HuH-7.5 (cell line): Measurements from ENCODE around the gene GKN1.

Experiments used
- DNase-seq: peaks from one replicate; pipeline ENCODE4 v3.0.0; 2011; ENCODE audit warnings: low spot score

The GKN1 gene

DNA sequence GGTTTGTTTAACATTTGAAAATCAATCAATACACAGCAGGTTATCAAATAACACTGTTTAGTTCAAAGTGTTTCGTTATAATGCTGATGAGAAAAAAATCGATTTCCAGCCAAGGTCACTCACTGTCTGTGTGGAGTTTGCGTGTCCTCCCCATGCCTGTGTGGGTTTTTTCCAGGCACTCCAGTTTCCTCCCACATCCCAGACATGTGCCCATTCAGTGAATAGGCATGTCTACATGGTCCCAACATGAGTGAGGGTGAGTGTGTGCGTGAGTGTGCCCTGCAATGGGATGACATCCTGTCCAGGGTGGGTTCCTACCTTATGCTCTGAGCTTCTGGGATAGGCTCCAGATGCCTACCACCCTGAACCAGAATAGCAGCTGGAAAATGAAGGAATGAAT, 13.1 kb upstream of the GKN1 start:
- DNase-seq = no peak

DNA sequence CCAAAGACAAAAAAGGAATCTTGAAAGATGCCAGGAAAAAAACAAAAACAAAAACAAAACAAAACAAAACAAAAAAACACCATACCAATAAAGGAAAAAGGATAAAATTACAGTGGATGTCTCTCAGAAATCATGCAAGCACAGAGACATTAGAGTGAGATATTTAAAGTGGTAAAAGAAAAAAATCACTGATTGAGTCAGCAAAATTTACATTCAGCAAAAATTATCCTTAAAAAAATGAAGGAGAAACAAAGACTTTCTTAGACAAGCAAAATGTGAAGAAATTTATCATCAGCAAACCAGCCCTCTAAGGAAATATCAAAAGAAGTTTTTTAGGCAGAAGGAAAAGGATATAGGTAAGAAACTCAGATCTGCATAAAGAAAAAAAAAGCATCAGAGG, 10.2 kb upstream of the GKN1 start:
- DNase-seq = no peak

DNA sequence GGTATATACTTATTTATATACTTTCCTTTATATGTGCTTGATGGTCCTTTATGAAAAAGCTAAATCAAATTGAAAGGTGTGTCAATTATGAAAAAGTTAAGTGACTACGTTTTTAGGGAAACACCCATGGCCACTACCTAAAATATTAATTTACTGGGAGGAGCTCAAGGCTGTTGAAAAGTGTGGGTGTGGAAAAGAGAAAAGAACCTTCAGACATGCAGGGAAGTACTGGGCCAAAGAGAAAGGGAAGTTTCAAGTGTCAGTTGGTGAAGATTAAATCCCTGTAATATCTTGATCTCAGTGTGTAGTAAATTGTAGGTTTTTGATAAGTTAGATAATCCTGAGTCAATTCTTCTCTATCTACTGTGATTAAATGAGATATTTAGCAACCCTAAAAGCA, 6.2 kb upstream of the GKN1 start:
- no peak for DNase-seq

DNA sequence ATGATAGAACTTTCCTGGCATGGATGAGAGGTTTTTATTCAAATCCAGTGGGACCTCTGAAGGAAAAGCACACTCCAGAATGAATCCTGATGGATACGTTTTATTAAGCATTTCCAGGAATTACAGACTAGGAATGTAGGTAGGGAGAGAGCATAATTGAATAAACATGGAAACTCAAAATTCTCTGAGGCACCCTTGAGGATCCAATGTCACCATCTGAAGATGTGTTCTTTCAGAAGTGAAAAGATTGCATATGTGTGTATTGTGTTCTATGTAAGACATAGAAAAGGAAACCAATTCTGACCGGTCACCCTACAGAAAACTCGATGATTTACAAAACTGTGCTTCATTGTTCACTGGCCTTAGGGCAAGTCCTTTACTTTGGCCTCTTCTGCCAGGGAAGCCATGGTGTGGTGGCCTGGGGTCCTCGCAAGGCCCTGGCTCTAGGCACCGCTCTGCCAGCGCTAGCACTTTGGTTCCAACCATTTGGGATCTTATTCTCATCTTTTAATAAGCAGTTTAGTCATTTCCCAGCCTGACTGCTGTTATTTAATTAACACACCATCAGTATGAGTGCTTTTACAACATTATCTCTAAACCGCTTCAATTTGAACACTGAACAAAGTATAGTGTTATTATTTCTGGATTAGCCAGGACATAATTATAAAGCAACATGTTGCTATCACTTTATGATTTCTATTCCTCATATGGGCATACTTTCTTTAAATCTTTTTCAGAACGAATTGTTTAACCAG, 4.5 kb upstream of the GKN1 start:
- no peak for DNase-seq

DNA sequence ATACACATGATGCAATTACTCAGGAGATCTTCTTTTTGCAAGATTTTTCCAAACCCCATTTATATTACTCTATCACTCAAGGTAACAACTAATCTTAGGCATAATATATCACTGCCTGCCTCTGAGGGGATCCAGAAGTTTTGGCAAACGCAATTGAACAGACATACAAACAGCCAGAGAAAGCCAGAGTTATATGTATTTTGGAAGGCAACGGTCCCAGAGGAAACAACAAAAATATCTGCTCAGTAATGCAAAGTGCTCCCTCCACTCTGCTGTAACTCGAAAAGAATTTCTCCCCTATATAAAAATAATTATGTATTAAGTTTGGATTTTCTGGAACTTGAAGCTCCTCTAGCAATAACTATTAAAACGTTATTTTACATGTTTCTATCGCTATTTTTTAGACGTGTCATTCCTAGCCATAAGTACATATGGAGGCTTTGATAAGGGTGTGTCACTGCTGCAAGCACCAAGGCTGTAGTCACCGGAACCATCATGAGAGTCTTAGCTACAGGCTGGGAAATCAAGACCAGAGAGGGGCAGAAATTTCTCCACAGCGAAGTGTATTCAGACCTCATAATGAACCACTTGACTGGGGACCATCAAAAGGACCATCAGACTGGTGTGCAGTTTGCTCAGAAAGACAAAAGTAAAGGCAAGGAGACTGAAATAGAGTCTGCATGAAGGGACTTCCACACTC, 3.7 kb upstream of the GKN1 start:
- no peak for DNase-seq

DNA sequence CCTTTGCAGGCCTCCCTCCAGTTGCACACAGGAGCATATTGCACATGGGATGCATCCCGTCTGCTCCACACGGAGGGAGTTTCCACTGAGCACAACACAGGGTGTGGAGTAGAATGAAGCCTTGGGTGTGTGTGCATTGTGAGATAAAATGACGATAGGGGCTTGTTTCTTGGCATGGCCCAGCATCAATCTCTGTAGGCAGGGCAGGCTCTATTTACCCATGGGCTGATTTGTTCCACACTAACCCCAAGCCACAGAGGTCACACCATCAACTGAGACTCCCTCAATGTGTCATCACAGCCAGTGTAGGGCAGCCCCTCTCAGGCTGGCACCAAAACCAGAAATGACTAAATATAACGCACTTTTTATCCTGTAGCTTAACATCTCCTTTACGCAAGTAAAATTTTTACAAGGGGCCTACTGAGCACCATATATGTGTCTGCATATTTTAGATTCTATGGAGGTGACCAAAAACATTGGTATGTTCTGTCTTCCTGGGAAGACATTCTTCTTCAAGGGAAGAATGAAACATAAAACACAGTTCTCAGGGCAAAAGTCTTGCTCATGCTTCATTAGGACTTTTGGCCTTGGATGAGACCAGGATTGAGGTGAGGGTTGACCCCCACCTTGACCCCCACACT, 2.7 kb upstream of the GKN1 start:
- no peak for DNase-seq

DNA sequence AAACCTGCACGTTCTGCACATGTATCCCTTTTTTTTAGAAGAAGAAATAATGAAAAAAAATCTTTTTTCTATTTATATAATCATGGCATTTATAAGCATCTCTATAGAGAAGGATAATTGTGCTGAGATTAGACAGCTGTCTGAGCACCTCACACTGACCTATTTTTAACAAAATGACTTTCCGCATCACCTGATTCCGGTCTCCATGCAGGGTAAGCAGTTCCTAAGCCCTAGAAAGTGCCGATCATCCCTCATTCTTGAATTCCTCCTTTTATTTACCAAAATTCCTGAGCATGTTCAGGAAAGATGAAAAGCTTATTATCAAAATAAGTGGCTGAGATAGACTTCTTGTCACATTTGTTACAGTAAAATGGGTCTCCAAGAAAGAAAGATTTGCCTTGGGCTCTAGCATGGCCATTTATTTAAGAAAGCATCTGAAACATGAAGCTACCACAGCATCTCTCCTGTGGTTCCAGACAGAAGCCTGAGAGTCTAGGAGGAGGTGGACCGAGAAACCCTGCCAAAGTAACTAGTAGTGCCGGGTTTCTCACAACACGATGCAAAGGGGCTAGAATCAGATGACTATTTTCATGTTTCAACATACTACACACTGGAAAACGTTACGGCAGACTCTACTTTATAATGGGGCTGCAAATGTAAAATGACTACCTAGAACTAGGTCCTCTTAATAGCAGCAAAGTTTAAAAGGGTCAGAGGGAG, 670 bp downstream of the GKN1 start:
- DNase-seq = no peak

DNA sequence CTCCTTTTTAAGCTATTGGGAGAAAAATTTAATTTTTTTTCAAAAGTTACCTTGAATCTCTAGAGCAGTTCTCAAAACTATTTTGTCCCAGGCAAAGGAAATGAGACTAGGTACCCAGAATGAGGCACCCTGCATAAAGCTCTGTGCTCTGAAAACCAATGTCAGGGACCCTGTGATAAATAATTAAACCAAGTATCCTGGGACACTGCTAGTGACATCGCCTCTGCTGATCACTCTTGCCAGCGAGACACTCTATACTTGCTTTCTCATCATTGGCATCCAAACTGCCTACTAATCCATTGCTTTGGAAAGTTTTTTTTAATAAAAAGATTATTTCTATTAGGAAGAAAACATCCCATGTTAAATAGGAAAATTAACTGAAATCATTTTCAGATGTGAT, 1.4 kb downstream of the GKN1 start:
- no peak for DNase-seq

DNA sequence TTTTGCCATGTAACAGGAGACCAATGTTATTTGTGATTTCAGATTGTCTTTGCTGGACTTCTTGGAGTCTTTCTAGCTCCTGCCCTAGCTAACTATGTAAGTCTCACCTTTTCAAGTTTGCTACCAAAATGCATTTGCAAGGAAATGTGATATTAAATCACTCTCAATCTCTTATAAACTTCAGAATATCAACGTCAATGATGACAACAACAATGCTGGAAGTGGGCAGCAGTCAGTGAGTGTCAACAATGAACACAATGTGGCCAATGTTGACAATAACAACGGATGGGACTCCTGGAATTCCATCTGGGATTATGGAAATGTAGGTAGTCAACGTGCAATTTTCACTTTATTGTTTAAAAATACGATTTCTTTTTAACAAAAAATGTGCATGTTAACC, 3.0 kb downstream of the GKN1 start:
- DNase-seq = no peak

DNA sequence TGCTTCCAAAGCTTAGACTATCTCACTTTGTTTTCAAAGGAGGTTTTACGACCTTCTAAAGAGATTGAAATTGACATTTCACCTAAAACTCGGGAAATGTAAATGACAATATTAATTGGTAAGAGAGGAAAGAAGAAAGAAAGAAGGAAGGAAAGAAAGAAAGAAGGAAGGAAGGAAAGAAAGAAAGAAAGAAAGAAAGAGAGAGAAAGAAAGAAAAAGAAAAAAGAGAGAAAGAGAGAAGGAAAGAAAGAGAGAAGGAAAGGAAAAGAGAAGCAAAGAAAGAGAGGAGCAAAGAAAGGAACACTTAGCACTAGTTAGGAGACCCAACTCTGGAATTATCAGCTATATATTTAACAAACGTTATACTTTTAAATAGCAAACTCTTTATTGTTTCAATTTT, 3.7 kb downstream of the GKN1 start:
- no peak for DNase-seq

DNA sequence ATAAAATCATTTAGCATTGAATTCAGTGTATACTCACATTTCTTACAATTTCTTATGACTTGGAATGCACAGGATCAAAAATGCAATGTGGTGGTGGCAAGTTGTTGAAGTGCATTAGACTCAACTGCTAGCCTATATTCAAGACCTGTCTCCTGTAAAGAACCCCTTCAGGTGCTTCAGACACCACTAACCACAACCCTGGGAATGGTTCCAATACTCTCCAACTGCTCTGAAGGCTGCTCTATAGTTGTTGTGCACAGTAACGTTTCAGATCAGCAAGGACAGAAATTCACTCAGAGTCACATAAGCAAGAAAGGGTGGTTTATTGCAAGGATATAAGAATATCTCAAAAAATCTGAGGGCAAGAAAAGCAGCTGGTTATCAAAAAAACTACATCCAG, 6.5 kb downstream of the GKN1 start:
- DNase-seq = no peak

DNA sequence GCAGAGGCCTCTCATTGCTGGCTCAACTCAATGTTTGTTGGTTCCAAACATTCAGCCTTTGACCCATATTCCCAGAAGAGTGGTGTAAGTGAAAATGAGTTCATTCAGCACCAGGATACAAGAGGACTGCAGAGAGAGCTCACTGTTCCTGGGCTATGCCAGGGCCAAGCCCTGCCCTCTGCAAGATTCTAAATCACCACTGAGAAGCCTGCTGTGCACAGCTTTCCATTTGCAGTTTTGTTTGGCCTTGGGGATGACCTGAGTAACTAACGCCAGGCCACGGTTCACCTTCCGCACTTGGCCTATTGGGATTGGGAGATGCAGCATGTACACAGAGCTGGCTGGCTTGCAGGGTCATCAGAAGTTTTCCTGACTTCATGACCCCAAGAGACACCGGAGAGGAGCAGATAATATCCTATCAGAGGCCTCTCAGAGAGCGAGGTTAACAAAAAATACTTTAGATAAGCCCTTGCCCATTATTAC, 12.6 kb downstream of the GKN1 start:
- no peak for DNase-seq

DNA sequence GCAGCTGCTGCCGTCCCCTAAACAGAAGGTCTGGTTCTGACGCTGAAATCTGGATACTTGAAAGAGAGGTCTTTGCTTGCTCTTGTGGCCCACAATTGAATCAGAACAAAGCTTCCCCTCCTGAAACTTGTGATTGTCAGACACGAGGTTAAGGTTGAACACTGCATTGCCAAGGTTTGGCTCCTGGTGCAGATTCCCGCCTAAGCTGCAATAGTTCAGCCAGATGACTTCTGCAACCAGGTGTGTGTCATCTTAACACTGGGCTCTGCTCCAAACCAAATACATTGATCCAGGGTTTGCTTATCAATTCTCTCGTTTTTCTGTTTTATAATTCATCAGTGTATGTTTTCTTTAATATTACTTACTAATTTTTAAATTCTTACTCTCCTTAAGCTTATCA, 14.6 kb downstream of the GKN1 start:
- DNase-seq = no peak

DNA sequence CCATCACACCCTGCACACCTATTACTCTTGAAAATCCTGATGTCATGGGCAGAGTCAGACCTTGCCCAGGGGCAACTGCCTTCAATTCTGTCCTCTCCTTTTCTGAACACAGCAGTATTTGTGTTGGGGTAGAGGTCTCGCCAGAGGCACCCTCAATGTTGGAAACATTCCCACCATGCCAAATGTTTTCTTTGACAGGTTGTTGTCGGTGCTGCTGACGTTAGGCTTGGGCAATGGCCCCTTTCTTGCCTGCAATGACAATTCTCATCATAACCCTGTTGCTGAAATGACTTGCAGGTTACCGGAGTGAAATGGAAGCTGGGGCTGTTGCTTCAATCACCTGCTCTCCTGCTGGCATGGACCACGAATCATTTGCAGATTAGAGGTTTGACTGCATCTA, 17.9 kb downstream of the GKN1 start:
- no peak for DNase-seq

DNA sequence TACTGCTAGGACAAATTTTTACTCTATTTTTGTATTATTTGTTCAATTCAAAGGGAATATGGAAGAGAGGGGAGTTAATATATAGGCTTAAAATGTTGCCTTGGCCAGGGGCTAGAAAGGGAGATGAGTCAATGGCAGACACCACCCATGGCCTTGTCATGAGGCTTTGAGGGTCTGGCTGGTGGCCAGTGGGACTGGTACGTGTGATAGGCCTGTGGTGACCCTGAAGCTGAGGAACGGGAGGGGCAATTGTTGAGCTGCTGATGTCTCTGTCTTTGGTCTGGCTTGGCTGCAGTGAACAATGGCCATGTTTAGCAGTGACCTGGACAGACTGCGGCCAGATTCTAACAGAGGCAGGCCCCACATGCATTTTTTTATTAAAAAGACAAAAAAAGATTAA, 18.5 kb downstream of the GKN1 start:
- DNase-seq = no peak

DNA sequence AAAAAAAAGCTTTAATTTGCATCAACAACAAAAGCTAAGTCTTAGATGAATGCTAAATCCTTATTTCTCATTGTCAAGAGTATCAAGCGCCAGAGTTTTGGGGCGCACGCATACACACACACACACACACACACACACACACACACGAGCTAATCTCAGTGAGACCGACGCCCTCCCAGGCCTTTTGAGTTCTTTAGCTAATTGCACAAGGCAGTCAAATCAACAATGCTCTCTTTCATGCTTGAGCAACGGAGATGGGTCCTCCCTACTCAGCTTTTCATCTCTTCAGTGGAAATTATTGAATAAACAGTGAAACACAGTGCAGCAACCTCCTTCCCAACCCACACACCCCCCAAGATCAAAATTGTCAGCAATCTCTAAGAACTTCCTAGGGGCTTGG, 19.2 kb downstream of the GKN1 start:
- DNase-seq = no peak

DNA sequence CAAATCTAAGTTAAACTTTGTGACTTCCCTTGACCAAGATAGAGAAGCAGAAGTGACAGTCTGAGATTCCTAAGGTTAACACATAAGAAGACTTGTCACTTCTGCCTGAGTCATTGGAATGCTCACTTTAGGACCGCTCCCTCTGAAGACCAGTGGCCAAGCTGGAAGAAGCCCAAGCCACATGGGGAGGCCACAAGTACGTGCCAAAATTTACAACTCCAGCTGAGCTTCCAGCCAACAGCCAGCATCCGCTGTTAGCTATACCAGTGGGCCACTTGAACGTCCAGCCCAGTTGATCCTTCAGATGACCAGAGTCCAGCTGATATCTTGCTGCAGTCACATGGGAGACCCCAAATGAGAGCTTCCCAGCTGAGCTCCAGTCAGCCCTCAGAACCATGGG, 20.4 kb downstream of the GKN1 start:
- no peak for DNase-seq

DNA sequence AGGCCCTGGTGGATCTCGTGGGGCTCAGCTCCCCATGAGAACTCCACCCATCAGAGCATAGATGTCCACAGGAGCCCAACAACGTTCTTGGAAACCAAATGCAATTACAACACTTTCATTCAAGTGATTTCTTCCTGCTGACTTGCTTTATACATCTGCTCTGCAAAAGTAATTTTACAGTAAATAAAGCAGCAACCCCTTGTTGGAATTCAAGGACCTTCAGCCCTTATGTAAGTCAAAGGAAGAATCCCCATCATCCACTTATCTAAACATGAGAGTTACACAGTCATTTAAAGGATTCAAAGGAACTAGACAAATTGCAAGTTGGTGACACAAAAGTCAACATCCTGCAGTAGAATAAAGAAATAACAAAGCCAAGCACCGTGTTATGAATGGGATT, 21.5 kb downstream of the GKN1 start:
- DNase-seq = no peak

DNA sequence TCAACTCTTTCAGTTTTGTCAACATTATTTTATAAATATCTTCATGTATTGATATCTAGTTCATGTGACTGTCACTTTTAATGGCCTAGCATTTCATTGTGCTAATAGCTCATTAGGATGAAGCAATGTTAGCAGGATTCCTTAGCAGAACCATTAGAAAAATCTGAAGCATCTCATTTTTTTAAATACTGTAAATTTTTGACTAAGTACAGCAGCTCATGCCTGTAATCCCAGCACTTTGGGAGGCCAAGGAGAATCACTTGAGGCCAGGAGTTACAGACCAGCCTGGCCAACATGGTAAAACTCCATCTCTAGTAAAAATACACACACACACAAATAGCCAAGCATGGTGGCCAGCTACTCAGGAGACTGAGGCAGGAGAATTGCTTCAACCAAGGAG, 23.0 kb downstream of the GKN1 start:
- DNase-seq = no peak

DNA sequence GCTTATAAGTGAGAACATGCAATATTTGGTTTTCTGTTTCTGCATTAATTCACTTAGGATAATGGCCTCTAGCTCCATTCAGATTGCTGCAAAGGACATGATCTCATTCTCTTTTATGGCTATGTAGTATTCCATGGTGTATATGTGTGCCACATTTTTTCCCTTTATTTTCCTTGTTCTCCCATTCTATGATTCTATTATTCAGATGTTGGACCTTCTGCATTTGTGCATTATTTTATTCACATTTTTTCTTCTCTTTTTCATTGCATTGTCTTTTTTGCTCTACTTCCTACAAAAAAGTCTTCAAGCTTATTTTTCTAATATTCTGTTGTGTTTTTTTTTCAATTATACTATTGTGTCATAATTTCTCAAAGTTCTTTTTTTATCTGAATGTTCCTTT, 27.4 kb downstream of the GKN1 start:
- no peak for DNase-seq

DNA sequence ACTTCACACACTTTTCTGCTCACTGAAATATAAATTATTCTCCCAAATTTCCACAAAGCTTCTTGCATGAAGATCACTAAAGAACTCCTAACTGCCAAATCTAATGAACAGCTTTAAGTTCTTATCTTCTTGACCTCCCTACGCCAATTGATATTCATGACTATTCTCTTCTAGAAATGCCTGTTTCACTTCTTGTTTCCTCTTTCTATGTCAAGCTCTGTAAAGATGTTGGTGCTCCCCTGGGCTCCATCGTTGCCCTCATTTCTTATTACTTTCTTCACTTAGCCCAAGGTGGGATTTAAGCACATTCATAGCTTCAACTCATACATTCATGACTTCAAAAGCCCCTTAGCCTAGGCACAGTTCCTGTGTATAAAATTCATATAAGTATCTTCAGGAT, 29.3 kb downstream of the GKN1 start:
- DNase-seq = no peak

DNA sequence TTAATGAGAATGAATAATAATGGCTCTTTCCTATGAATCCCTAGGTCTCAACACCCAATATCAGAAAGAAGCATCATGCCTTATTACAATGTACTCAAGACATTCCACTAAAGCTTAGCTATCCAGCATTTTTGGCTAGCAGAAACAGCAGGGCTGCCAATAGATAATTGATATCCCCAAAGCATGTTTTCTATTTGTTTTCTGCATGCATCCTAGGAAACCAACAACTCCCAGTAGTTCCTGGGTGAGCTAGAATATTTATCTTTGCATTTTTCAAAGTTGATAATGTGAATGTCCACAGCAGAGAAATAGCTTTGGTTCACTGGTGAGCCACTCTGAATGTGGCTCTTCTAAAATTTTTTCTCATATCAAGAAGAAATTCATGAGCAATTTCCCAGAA, 32.7 kb downstream of the GKN1 start:
- no peak for DNase-seq

DNA sequence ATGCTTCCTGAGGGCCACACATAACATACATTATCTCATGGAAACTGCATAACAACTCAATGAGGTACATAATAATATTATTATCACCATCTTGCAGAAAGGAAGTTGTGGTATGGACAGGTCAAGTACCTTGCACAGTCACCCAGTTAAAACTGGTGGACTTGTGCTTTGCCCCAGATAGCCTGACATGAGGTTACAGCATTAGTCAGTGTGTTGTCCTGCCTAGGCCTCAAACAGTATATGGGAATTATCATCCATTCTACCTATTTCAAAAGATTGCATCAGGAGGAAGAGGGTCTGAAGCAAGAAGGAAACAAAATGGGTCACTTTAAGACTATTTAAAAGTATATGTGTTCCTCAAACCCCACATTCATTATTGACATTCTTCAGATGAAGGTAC, 33.2 kb downstream of the GKN1 start:
- DNase-seq = no peak
